NCI-H748 (cell line): Measurements from ENCODE around the gene CRACDL.

Experiments
- DNase-seq: peaks from one replicate; lab custom pipeline; 2025; ENCODE audit not compliant: unreplicated experiment; lab: John Stamatoyannopoulos, UW

Gene CRACDL

DNA sequence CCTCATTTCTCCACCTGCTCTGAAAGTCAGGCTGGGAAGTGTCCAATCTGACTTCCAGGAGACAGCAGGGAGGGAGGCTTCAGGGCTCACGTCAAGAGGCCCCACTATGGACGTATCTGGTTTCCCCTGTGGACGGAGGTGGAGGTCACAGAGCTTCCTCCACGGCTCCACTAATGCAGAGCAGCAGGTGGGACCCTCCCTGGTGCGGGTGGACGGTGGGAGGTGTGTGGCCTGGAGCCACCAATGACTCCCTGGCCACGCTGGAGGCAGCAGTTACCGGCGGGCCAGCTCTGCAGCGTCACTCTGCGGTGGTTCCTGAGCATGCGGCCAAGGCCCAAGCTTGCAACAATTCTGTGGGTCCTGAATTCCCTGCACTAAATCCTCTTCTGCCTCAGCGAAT lies 9.0 kb downstream of the CRACDL start:
- DNase-seq = no peak

DNA sequence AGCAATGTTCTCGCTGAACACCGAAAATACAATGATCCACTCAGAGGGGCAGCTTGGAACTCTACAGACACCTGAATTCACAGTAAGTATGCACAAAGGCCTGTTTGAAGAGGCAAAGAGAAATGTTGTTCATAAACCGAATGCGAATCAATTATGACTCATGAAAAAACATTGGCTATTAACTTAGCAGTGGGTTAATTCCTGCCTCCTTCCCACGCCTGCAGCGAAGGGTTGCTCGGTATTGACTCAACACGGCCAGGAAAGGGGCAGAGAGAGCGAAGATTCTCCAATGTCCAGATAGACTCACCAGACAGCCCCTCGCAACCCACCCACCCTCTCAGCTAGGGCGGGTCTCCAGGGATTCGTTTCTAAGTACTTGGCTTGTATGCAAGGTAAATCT lies 9.4 kb downstream of the CRACDL start:
- DNase-seq = no peak

DNA sequence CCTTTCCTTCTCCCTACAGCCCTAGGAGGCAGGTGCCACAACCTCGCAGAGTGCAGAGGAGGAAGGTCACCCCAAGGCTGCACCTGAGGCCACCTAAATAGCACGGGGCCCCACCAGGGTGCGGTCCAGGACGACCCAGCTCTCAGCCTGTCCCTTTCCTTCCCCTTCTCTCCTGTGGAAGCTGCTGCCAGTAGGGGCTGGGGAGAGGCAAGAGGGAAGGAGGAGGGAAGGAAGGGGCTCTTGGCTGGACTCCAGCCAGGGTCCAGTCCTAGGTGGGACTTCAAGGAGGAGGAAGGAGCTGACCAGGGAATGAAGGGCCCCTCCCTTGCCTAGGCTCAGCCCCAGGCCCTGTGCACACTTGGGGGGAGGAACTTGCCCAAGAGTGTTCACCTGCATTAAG lies 11.1 kb downstream of the CRACDL start:
- DNase-seq = no peak

DNA sequence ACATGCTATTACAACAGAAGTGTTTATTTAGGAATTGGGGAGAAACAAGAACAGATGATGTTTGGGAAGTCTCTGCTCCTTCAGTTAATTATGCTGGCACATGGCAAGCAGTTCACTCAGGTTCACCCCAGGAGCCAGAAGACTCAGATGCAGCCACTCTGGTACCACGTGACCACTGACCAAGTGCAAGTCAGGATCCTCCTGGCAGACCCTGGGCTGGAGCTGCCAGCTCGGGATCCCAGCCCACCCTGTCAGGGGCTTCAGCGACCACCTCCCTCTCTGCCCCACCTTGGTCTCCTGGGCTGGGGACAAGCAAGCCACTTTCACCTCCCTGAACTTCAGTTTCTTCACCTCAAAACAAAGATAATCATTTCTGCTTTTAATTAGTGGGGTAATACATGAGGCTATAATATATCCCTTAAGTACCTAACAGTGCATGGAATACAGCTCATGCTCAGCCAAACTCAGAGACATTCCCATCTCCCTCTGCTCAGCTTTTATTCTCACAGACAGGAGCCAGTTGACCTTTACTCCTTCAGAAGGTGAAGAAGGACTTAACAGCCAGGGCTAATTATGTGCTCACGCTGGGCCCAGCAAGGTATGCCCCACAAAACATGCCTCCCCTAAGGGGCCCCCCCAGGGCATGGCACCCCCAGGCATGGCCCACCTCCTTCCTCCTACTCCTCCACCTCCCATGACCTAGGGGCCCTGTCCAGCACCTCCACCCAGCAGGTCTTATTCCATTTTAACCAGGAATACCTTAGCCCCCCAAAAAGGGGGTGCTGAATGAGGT lies 11.8 kb downstream of the CRACDL start:
- no peak for DNase-seq

DNA sequence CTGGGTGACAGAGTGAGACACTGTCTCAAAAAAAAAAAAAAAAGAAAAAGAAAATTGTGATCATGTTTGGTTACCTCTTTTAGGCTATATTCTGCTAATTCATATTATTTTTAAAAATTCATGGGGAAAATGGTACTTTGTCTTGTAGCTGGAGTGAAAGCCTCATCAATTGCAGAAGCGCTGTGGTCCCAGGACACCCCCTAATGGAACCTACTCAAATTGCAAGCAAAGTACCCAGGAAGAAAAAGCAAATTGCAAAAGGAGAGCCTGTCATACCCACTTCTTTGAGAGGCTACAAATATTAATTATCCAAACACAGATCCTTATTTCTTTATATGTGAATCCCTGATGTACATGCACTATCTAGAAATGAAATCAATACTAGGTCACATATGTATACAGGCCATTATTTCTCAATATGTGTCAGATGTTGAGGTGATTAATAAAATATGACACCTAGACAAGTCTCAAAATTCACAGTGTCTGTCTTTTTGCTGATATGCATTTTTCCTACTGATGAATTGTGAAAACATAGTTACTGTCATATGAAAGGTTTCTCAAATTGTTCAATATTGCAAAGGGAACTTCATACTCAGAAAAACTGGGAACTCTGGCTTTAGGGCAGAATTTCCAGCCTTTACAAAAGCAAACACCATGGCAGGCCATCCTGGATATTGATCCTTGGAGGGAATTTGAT lies 12.6 kb downstream of the CRACDL start:
- no peak for DNase-seq

DNA sequence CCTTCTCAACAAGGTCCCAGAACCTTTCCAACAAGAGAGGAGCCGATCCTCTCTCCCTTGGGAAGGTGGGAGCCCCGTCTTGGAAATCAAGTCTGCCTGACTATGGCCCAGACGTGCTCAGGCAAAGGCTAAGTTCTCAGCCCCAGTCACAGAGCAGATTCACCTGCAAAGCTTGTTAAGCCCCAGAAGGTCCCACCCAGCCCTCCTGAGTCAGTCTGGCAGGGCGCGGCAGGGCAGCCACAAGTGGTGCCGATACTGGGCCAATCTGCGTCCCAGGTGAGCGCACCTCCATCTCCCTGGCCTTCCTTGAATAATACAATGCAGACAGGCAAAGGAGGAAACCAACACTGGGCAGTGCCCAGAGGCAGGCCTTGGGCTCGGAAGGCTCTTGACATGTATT lies 15.0 kb downstream of the CRACDL start:
- DNase-seq = no peak

DNA sequence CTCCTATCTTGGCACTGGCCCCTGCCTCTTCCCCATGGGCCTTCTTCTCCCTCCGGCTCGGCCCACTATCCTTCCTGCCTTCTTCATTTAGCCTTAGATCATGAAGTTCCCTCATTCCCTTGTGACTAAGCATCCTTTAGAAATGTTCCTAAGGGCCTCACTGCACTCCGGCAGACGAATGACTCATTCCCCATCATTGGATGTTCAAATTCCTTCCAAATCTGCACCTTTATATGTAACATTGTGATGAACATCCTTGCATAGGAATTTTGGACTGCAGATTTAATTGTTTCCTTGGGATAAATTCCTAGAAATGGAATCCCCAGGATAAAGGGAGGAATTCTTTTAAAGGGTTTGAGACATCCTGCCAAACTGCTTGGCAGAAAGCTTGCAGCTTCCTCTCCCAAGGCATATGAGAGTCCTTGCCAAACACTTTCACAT lies 19.0 kb downstream of the CRACDL start:
- no peak for DNase-seq

DNA sequence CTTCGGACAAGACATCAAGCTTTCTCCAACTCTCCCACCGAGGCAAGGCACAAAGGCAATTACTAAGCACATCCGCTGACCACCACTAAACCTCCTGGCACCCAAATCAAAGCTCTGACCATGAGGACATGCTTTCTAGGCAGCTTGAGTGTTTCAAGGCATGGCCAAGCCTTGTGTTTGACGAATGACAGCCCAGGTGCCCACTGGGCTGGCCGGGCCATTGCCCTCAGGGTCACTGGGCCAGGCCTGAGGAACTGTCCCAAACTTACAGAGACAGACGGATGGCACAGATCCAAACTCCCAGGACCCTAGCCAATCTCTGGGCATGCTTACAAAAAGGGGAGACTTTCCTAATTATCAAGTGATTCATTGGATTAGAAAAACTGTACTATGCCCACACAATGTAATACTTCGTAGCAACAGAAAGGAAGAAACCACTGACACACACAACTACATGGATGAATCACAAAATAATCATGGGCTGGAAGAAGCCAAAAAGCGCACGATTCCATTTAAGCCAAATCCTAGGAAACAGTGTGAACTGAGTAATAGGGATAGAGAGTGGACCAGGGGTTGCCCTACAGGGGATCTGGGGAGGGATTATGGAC lies 20.2 kb downstream of the CRACDL start:
- DNase-seq = no peak

DNA sequence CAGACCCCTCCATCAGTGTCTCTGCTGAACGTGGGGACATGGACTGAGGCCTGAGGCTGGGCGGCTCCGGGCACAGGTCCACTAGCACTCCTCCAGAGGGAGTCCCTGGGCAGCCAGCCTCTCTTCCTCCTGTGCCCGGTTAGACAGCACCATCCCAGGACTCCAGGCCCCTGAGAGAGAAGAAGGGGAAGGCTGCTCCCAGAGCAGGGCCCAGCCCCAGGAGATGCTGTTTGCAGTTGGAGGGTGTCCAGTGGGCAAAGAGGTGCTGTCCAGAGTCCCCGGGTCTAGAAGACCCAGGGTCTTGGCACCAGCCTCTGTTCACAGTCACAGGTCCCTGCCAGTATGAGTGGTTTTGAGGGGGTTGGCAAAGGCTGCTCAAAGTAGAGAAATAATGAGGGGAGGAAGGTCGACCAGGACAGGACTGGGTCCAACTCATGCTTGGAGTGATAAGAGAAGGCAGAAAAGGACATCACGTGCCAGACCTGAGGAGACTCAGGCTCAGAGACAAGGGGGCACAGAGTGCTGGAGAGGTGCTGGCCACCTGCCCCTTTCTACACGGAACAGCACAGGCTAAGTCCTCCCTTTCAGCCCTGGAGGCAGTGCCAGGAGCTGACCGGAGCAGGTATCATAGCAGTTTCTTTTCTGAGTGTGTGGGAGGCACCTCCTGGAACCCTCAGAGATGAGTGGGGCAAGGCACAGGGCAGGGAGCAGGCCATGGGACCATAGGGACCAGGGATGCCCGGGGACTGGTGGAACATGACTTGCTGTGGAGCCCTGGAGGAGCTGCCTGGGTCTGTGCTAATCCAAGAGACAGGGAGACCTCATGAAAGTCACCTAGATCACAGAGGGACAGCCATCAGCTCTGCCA lies 21.1 kb downstream of the CRACDL start:
- DNase-seq = no peak

DNA sequence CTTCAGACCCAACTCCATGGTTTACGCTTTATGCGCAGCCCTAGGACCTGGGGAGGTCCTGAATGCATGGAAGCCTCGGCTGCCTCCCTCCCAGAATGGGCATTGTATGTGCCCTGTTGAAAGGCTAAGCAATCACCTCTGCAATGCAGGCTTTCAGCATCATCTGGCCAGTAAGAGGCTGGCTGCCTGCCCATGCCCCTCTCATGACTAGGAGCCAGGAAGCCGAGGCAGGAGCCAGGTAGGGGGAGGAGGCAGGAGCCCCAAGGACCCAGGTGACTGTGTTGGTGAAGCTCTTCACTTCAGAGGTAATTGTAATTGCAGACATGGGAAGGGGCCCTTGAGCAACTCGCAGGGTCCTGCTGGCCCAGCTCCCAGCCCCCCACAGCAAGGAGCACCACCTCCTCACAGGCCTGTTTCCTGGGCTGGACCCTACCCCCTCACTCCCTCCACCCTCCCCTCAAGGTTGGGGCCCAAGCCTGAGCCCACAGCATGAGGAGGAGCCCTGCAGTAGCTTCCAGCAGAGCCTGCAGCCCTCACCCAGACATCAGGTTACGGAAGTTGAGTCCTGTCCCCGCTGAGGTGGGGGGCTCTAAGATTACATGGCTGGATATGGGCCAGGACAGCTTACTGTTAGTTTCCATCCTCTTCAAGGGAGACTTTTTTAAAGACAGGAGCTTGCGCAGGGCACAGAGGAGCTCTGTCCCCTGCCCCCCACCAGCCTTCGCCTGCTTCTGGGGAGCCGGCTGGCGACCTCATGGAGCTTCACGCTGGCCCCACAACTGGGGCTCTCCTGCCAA lies 21.9 kb downstream of the CRACDL start:
- DNase-seq = peak; percentile 56

DNA sequence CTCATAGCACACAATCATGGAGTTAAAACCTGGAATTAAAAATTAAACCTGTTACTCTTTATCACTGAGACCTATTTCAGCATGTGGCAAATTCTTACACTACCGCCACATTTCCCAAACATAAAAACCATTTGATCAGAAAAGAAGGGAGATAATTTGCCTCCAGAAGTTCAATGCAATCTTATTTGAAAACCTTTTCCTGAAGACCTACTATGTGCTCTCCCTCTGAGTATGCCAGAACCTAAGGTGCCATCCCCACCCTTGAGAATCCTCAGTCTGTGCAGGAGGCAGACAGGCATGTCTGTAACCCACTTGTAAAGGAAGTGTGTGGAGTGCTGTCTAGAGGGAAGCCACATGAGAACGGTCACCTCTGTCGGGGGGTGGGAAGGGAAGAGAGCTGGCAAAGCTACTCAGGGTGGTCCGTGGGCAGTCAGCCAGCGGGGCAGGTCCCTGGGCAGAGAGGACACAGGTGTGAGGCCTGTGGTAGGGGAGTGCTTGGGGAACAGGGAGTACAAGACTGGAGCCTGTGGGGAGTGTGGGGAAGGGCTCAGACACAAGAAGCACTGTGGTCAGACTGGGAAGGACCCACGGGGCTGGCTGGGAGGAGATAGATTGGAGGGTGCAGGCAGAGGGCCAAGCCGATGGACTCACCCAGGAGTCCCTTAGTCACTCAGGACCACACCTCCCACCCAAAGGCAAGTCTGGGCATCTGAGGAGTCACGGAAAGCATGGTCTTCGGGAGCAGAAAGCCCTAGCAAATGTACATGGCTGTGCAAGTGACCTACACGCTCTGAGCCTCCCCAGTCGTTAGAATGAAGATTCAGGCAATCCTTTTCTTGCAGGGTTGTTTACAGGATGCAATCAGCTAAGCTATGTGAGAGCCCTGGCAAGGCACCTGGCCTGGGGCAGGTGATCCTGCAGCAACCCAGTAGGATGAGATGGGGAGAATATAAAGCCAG lies 22.8 kb downstream of the CRACDL start:
- no peak for DNase-seq

DNA sequence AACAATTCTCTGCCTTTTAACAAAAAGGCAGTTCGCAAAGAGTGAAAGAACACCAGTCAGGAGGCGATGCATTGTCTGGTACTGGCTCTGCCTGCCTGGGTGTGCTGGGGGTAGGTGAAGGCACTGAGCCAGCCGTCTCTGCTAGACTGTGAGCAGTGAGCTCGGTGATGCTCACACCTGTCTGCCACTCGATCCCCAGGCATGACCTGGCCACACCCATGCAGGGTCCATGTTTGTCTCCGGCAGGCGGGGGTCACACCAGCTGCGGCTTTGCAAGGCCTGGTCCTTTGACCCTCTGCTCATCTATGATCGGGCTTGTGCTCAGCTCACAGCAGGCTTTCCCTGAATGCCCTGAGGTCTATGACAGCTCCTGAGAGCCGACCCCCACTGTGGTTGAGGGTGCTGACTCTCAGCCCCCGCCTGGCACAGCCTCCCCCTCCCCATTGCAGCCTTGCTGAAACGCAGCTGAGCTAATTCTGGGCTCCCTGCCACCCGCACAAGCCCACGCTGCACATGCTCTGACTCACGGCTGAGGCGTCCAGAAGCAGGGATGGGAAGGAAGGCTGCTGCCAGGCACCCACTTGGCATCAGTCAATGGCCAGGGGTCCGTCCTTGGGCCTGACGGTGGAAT lies 23.7 kb downstream of the CRACDL start:
- DNase-seq = peak; percentile 92

DNA sequence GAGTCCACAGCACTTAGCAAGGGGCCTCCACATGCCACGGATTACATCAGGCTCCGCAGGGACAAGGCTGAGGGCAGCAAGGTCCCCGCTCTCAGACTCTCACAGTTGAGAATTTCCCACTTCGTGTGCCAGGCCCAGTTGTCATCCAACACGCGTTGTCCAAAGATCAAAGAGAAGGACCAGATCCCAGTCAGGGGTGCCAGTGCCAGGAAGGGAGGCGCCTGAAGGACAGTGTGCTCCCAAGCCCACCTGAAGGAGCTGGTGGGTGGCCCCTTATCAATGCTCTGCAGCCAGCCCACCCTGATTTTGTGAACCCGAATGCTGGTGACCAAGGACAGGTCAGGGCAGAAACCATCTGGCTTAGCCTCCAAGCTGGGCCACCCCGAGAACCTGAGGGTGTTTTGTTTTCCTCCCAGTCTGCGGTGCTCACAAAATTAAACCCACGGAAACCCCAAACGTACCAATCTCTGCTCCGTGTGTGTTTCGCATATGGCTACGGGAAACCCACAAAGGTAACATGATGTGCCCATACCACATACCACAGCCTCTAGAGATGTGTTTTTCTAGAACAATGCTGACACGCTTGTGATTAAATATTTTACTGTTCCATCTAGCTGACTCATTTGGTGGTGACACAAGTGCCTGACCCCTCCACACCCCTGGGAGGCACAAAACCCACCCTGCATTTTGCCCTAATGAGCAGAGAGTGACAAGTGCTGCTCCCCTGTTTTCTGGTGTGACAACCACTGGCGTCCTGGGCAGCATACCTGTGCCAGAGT lies 24.5 kb downstream of the CRACDL start:
- DNase-seq = no peak

DNA sequence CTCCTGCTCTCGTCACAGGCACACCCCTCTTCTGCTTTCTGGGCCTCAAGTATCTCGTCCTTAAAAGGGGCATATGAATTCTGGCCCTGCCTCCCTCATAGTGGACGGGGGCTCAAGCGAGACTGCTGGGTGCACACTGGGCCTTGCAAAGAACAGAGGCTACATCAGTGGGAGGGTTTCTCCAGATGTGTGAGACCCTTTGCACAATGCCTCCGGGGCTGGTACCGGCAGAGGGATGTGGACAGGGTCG lies 25.0 kb downstream of the CRACDL start:
- no peak for DNase-seq

DNA sequence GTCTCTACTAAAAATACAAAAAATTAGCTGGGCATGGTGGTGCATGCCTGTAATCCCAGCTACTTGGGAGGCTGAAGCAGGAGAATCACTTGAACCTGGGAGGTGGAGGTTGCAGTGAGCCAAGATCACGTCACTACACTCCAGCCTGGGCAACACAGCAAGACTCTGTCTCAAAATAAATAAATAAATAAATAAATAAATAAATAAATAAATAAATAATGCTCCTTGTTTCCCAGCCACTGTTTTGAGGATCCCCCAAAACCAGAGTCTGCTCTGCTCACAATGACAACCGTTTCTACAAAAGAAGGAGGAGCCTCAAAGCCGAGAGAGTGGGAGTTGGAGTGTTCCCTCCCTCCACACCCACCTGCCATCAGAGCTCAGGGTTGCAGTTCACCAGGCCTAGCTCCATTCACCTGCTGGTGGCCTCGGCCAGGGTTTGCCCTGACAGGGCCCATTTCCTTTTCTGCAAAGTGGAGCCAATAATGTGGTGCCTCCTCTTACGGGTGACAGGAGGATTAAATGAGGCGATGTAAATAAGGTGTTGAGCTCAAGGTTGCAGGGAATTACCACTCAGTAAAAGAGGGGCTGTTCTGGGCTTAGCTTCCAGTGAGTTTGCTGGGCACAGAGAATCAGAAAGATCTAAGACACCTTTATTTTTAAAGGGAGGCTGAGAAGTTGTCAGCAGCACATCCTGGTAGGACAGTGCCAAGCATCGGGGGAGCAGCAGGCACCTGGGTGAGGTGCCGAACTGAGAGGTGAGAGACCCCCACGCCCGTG lies 25.5 kb downstream of the CRACDL start:
- peak; percentile 33 for DNase-seq

DNA sequence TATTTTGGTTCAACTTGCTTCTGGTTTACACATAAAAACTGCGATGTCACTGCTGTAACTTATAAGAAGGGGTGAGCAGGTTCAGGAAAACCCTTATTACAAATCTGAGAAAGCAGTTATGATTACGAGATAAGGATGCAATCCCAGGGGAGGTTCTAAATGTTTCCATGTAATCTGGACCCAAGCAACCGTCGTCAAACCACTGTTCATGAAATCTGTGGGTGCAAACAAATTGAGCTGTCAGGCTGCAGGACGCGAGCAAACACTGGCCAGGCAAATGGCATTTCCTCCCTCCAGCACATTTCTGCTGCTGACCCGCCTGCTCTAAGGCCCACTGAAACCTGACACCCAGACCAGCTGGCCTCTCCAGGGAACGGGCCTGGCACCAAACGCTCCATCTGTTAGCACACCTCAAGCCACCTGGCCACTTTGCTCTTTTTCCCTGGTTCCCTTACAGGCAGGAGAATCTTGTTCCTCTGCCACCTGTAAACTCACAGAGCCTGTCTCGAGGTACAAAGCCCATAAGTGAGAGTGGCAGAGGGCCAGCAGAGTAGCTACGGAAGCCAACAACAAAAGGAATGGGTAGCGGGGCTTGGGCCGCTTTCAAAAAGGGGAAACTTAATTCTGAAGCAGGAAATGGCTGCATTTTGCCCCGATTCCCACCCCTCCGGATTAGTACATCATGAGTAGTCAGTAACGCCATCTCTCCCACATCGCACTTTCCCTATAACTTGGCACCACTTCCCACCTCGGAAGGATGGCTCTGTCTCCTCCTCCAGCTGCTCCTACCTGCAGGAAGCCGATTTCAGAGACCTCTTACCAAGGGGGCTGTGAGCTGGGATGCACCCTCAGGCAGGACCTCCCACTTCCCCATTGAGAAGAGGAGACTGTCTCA lies 26.5 kb downstream of the CRACDL start:
- peak; percentile 97 for DNase-seq

DNA sequence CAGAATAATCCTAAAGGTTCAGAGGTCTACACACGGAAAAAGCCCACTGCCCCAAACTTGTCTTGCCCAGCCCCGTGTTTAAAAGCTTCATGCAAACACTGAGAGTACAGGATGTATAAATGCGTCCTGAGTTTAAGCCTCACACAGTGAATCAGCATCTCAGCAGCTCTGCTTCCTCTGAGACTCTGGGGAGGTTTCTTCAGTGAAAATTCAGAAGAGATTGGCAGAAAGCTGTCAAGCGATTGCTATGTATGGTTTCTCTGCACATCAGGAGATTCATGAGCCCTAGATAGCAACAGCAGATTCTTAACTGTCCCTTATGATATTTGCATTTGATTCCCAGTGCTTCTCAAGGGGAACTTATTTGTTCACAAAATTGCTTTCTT lies 27.1 kb downstream of the CRACDL start:
- DNase-seq = peak; percentile 37
